Hematopoietic multipotent progenitor cell (in vitro differentiated cells): Measurements from ENCODE around the gene SRSF9. TPM values are rescaled to one million over a fixed set of nuclear protein-coding genes. Genes with fewer than 3 reads are reported as not detected.
"Not testable (repeated sequence)": the region's sequence is repeated elsewhere in the genome, so short reads cannot be mapped to it uniquely, and the experiment has no call there.

Source experiments
- DNase-seq, 3 donors: peaks; one replicate each; pipeline ENCODE4 v3.0.0-alpha.2; 2011 to 2015; ENCODE audit warnings: low read depth in 2 of 3, low spot score in 2 of 3
- total RNA-seq: library from RNA; depleted of rRNA; stranded (reverse); fragments of >200 nt; gene quantifications from one replicate; pipeline ENCODE4 v1.2.3, GENCODE V29; 2012

Gene SRSF9
- total RNA-seq, 1 donor, result 144 TPM

- no peak for DNase-seq
Observed at GRCh38 chr12:120455302-120455701, 14.2 kb downstream of the SRSF9 start.

- DNase-seq, result peak in 1 of 3 donors; percentile 53
Observed at GRCh38 chr12:120453977-120454376, 15.6 kb downstream of the SRSF9 start.

- no peak for DNase-seq
Observed at GRCh38 chr12:120453060-120453750, 16.3 kb downstream of the SRSF9 start.

- not testable (repeated sequence) for DNase-seq
Observed at GRCh38 chr12:120452524-120452923, 17.0 kb downstream of the SRSF9 start.

- no peak for DNase-seq
Observed at GRCh38 chr12:120447992-120448391, 21.6 kb downstream of the SRSF9 start.

- DNase-seq, result not testable (repeated sequence)
Observed at GRCh38 chr12:120446844-120447178, 22.7 kb downstream of the SRSF9 start.

GRCh38 chr12:120445911-120446843, 23.4 kb downstream of the SRSF9 start, which contains the start of the genes GATC and TRIAP1:
Gene GATC (plus strand): TSS chr12:120446444. CDS start chr12:120446481, 37 bp downstream.
Gene TRIAP1 (minus strand): TSS chr12:120446384. CDS start chr12:120446372, 12 bp downstream.
- DNase-seq, result peak; percentile 81 to 90 (median 87)

GRCh38 chr12:120444676-120445075, 24.9 kb downstream of the SRSF9 start:
- no peak for DNase-seq

GRCh38 chr12:120439646-120440247, 29.8 kb downstream of the SRSF9 start:
- DNase-seq, result peak; percentile 55 to 90 (median 86)

- DNase-seq, result no peak
Observed at GRCh38 chr12:120438495-120439198, 30.9 kb downstream of the SRSF9 start.

- peak; percentile 90 to 98 (median 98) for DNase-seq
Observed at GRCh38 chr12:120437735-120438494, 31.6 kb downstream of the SRSF9 start, which contains the start of gene COX6A1. Gene COX6A1 (plus strand): TSS chr12:120438113. CDS start chr12:120438127, 14 bp downstream.

- DNase-seq, result no peak
Observed at GRCh38 chr12:120432772-120433525, 36.6 kb downstream of the SRSF9 start.

GRCh38 chr12:120429368-120429767, 40.2 kb downstream of the SRSF9 start:
- no peak for DNase-seq

GRCh38 chr12:120428597-120429229, 40.8 kb downstream of the SRSF9 start:
- no peak for DNase-seq

- no peak for DNase-seq
Observed at GRCh38 chr12:120425797-120426196, 43.8 kb downstream of the SRSF9 start.

GRCh38 chr12:120422892-120423456, 46.6 kb downstream of the SRSF9 start:
- no peak for DNase-seq

GRCh38 chr12:120421701-120422100, 47.8 kb downstream of the SRSF9 start:
- no peak for DNase-seq

GRCh38 chr12:120417917-120418580, 51.5 kb downstream of the SRSF9 start:
- DNase-seq, result no peak
